Hematopoietic multipotent progenitor cell treated with erythropoietin and hydrocortisone succinate and interleukin-3 and kit ligand, for 4 days (in vitro differentiated cells): ENCODE measurements around the gene RIPOR1.

Experiments used
- DNase-seq: peaks from one replicate; pipeline ENCODE4 v3.0.0-alpha.2; 2015

RIPOR1 gene

GRCh38 chr16:67540756-67541155, 12.1 kb downstream of the RIPOR1 start:
- DNase-seq: no peak

- DNase-seq: peak; percentile 37
Observed at GRCh38 chr16:67541391-67542263, 13.0 kb downstream of the RIPOR1 start.

GRCh38 chr16:67542464-67542863, 13.8 kb downstream of the RIPOR1 start:
- DNase-seq: peak; percentile 98

- DNase-seq: no peak
Observed at GRCh38 chr16:67543036-67543435, 14.4 kb downstream of the RIPOR1 start.

GRCh38 chr16:67543582-67543981, 15.0 kb downstream of the RIPOR1 start:
- DNase-seq: no peak

GRCh38 chr16:67544329-67544841, 15.8 kb downstream of the RIPOR1 start:
- peak; percentile 24 for DNase-seq

GRCh38 chr16:67544844-67545664, 16.4 kb downstream of the RIPOR1 start:
- no peak for DNase-seq

- no peak for DNase-seq
Observed at GRCh38 chr16:67545665-67546024, 17.0 kb downstream of the RIPOR1 start.

- DNase-seq: no peak
Observed at GRCh38 chr16:67546091-67546501, 17.5 kb downstream of the RIPOR1 start.

GRCh38 chr16:67546761-67547422, 18.3 kb downstream of the RIPOR1 start:
- DNase-seq: peak; percentile 85

- DNase-seq: peak; percentile 72
Observed at GRCh38 chr16:67547423-67548264, 19.0 kb downstream of the RIPOR1 start.

- peak; percentile 56 for DNase-seq
Observed at GRCh38 chr16:67548265-67549126, 19.9 kb downstream of the RIPOR1 start.

GRCh38 chr16:67549240-67549639, 20.6 kb downstream of the RIPOR1 start:
- no peak for DNase-seq

GRCh38 chr16:67549936-67550335, 21.3 kb downstream of the RIPOR1 start:
- DNase-seq: no peak

GRCh38 chr16:67551091-67551490, 22.5 kb downstream of the RIPOR1 start:
- DNase-seq: no peak

GRCh38 chr16:67551972-67552371, 23.3 kb downstream of the RIPOR1 start:
- DNase-seq: no peak

- peak; percentile 43 for DNase-seq
Observed at GRCh38 chr16:67552476-67552875, 23.8 kb downstream of the RIPOR1 start.

- DNase-seq: peak; percentile 43
Observed at GRCh38 chr16:67555795-67556212, 27.2 kb downstream of the RIPOR1 start.

- no peak for DNase-seq
Observed at GRCh38 chr16:67558859-67559258, 30.2 kb downstream of the RIPOR1 start.

- DNase-seq: no peak
Observed at GRCh38 chr16:67560827-67561342, 32.3 kb downstream of the RIPOR1 start.

GRCh38 chr16:67561501-67561823, 32.8 kb downstream of the RIPOR1 start:
- DNase-seq: no peak
